HG02981 (cell line): ENCODE measurements around the gene MYO18B.

Experiments
- ATAC-seq: cut with Tn5 transposase; IDR thresholded peaks from one replicate; pipeline ENCODE4 v1.9.1; 2021; ENCODE audit warnings: mild to moderate bottlenecking, moderate library complexity; ENCODE audit not compliant: unreplicated experiment

The MYO18B gene

GRCh38 chr22:26068571-26068970, 326.6 kb downstream of the MYO18B start:
- no peak for ATAC-seq

GRCh38 chr22:26072621-26073020, 330.6 kb downstream of the MYO18B start:
- no peak for ATAC-seq

GRCh38 chr22:26075251-26075650, 333.3 kb downstream of the MYO18B start:
- no peak for ATAC-seq

- no peak for ATAC-seq
Observed at GRCh38 chr22:26079009-26079408, 337.0 kb downstream of the MYO18B start.
